ENCODE measurements around the gene TUBGCP3. TPM values are rescaled to one million over a fixed set of nuclear protein-coding genes. Genes with fewer than 3 reads are reported as not detected.
"Not testable (repeated sequence)": the region's sequence is repeated elsewhere in the genome, so short reads cannot be mapped to it uniquely, and the experiment has no call there.

TUBGCP3 gene
- total and polyA plus RNA-seq, 9 donors, result 14.2 to 18.1 (median 16.7) TPM

GRCh38 chr13:112487127-112487517, 100.8 kb downstream of the TUBGCP3 start:
- DNase-seq, result peak; percentile 54

GRCh38 chr13:112486386-112487126, 101.4 kb downstream of the TUBGCP3 start:
- WGBS (ENCODE audit: insufficient coverage), result 80% methylated on average over 10 of the region's 11 CpGs
- no peaks in the 10 kb centered on the region for H3K4me1 ChIP-seq (ENCODE audit: control insufficient read depth, insufficient read depth, low read length)
- H3K27ac ChIP-seq (ENCODE audit: low read length), result no peak overlapping the region
- no peaks in the 10 kb centered on the region for H3K9me3 ChIP-seq (replicated peaks; ENCODE audit: control insufficient read depth, low read depth, low read length)
- H3K27me3 ChIP-seq (ENCODE audit: control insufficient read depth, insufficient read depth, low read length), result no peaks in the 10 kb centered on the region
- H3K36me3 ChIP-seq (ENCODE audit: control insufficient read depth, insufficient read depth, low read length), result peaks cover 20% of the 10 kb centered on the region
- no peak overlapping the region for H3K4me3 ChIP-seq (ENCODE audit: low read length)
- DNase-seq, result peak; percentile 21

More at GRCh38 chr13:112487127-112487517, 100.8 kb downstream of the TUBGCP3 start:
- H3K27ac ChIP-seq (ENCODE audit: low read length), result no peak overlapping the region
- no CpG with 5 or more reads among the region's 8 CpGs for WGBS (ENCODE audit: insufficient coverage)
- H3K36me3 ChIP-seq (ENCODE audit: control insufficient read depth, insufficient read depth, low read length), result peaks cover 20% of the 10 kb centered on the region
- H3K27me3 ChIP-seq (ENCODE audit: control insufficient read depth, insufficient read depth, low read length), result no peaks in the 10 kb centered on the region
- no peak overlapping the region for H3K4me3 ChIP-seq (ENCODE audit: low read length)
- no peaks in the 10 kb centered on the region for H3K9me3 ChIP-seq (replicated peaks; ENCODE audit: control insufficient read depth, low read depth, low read length)
- H3K4me1 ChIP-seq (ENCODE audit: control insufficient read depth, insufficient read depth, low read length), result no peaks in the 10 kb centered on the region

- H3K36me3 ChIP-seq (ENCODE audit: control insufficient read depth, insufficient read depth, low read length), result peaks cover 20% of the 10 kb centered on the region
- H3K27ac ChIP-seq (ENCODE audit: low read length); DNase-seq; H3K27me3 ChIP-seq (ENCODE audit: control insufficient read depth, insufficient read depth, low read length); H3K4me3 ChIP-seq (ENCODE audit: low read length); H3K4me1 ChIP-seq (ENCODE audit: control insufficient read depth, insufficient read depth, low read length); H3K9me3 ChIP-seq (replicated peaks; ENCODE audit: control insufficient read depth, low read depth, low read length): not testable (repeated sequence)
- no CpG with 5 or more reads among the region's 25 CpGs for WGBS (ENCODE audit: insufficient coverage)
Measured at GRCh38 chr13:112485814-112486213, 102.1 kb downstream of the TUBGCP3 start.

- no peaks in the 10 kb centered on the region for H3K27me3 ChIP-seq (ENCODE audit: control insufficient read depth, insufficient read depth, low read length)
- no CpG with 5 or more reads among the region's 7 CpGs for WGBS (ENCODE audit: insufficient coverage)
- H3K27ac ChIP-seq (ENCODE audit: low read length), result no peak overlapping the region
- H3K36me3 ChIP-seq (ENCODE audit: control insufficient read depth, insufficient read depth, low read length), result peaks cover 13% of the 10 kb centered on the region
- H3K4me1 ChIP-seq (ENCODE audit: control insufficient read depth, insufficient read depth, low read length), result no peaks in the 10 kb centered on the region
- H3K9me3 ChIP-seq (replicated peaks; ENCODE audit: control insufficient read depth, low read depth, low read length), result no peaks in the 10 kb centered on the region
- no peak overlapping the region for H3K4me3 ChIP-seq (ENCODE audit: low read length)
- no peak for DNase-seq
Measured at GRCh38 chr13:112483299-112483698, 104.7 kb downstream of the TUBGCP3 start.

GRCh38 chr13:112481458-112481857, 106.5 kb downstream of the TUBGCP3 start:
- no peak overlapping the region for H3K27ac ChIP-seq (ENCODE audit: low read length)
- DNase-seq, result no peak
- H3K4me3 ChIP-seq (ENCODE audit: low read length), result no peak overlapping the region
- no peaks in the 10 kb centered on the region for H3K27me3 ChIP-seq (ENCODE audit: control insufficient read depth, insufficient read depth, low read length)
- no peaks in the 10 kb centered on the region for H3K4me1 ChIP-seq (ENCODE audit: control insufficient read depth, insufficient read depth, low read length)
- no peaks in the 10 kb centered on the region for H3K9me3 ChIP-seq (replicated peaks; ENCODE audit: control insufficient read depth, low read depth, low read length)
- H3K36me3 ChIP-seq (ENCODE audit: control insufficient read depth, insufficient read depth, low read length), result peaks cover 5% of the 10 kb centered on the region

- WGBS (ENCODE audit: insufficient coverage), result no CpG with 5 or more reads among the region's 7 CpGs
- Histone ChIP-seq H3K9me3 (replicated peaks; ENCODE audit: control insufficient read depth, low read depth, low read length) (no peaks in the 10 kb centered on the region), H3K27ac (ENCODE audit: low read length) (no peak overlapping the region), H3K4me3 (ENCODE audit: low read length) (no peak overlapping the region), H3K4me1 (ENCODE audit: control insufficient read depth, insufficient read depth, low read length) (no peaks in the 10 kb centered on the region), H3K36me3 (ENCODE audit: control insufficient read depth, insufficient read depth, low read length) (no peaks in the 10 kb centered on the region), H3K27me3 (ENCODE audit: control insufficient read depth, insufficient read depth, low read length) (no peaks in the 10 kb centered on the region)
- no peak for DNase-seq
Measured at GRCh38 chr13:112479389-112479788, 108.6 kb downstream of the TUBGCP3 start.

GRCh38 chr13:112477070-112477619, 110.8 kb downstream of the TUBGCP3 start:
- DNase-seq, result no peak
- Histone ChIP-seq H3K4me3 (ENCODE audit: low read length) (no peak overlapping the region), H3K9me3 (replicated peaks; ENCODE audit: control insufficient read depth, low read depth, low read length) (no peaks in the 10 kb centered on the region), H3K27ac (ENCODE audit: low read length) (no peak overlapping the region), H3K27me3 (ENCODE audit: control insufficient read depth, insufficient read depth, low read length) (no peaks in the 10 kb centered on the region), H3K4me1 (ENCODE audit: control insufficient read depth, insufficient read depth, low read length) (no peaks in the 10 kb centered on the region), H3K36me3 (ENCODE audit: control insufficient read depth, insufficient read depth, low read length) (no peaks in the 10 kb centered on the region)
- WGBS (ENCODE audit: insufficient coverage), result 100% methylated on average over 2 of the region's 9 CpGs

GRCh38 chr13:112475889-112476288, 112.1 kb downstream of the TUBGCP3 start:
- WGBS (ENCODE audit: insufficient coverage), result no CpG with 5 or more reads among the region's 1 CpG
- H3K4me3 ChIP-seq (ENCODE audit: low read length), result no peak overlapping the region
- H3K36me3 ChIP-seq (ENCODE audit: control insufficient read depth, insufficient read depth, low read length), result no peaks in the 10 kb centered on the region
- H3K27ac ChIP-seq (ENCODE audit: low read length), result no peak overlapping the region
- H3K27me3 ChIP-seq (ENCODE audit: control insufficient read depth, insufficient read depth, low read length), result no peaks in the 10 kb centered on the region
- H3K9me3 ChIP-seq (replicated peaks; ENCODE audit: control insufficient read depth, low read depth, low read length), result no peaks in the 10 kb centered on the region
- no peak for DNase-seq
- no peaks in the 10 kb centered on the region for H3K4me1 ChIP-seq (ENCODE audit: control insufficient read depth, insufficient read depth, low read length)

- Histone ChIP-seq H3K36me3 (ENCODE audit: control insufficient read depth, insufficient read depth, low read length) (no peaks in the 10 kb centered on the region), H3K9me3 (replicated peaks; ENCODE audit: control insufficient read depth, low read depth, low read length) (no peaks in the 10 kb centered on the region), H3K4me1 (ENCODE audit: control insufficient read depth, insufficient read depth, low read length) (no peaks in the 10 kb centered on the region), H3K27me3 (ENCODE audit: control insufficient read depth, insufficient read depth, low read length) (no peaks in the 10 kb centered on the region), H3K27ac (ENCODE audit: low read length) (no peak overlapping the region), H3K4me3 (ENCODE audit: low read length) (no peak overlapping the region)
- DNase-seq, result no peak
- WGBS (ENCODE audit: insufficient coverage), result 47% methylated on average over 6 of the region's 8 CpGs
Measured at GRCh38 chr13:112474869-112475268, 113.1 kb downstream of the TUBGCP3 start.

- no peaks in the 10 kb centered on the region for H3K36me3 ChIP-seq (ENCODE audit: control insufficient read depth, insufficient read depth, low read length)
- no peak overlapping the region for H3K4me3 ChIP-seq (ENCODE audit: low read length)
- no peaks in the 10 kb centered on the region for H3K27me3 ChIP-seq (ENCODE audit: control insufficient read depth, insufficient read depth, low read length)
- no peak for DNase-seq
- no peaks in the 10 kb centered on the region for H3K4me1 ChIP-seq (ENCODE audit: control insufficient read depth, insufficient read depth, low read length)
- H3K9me3 ChIP-seq (replicated peaks; ENCODE audit: control insufficient read depth, low read depth, low read length), result no peaks in the 10 kb centered on the region
- WGBS (ENCODE audit: insufficient coverage), result no CpG with 5 or more reads among the region's 5 CpGs
- no peak overlapping the region for H3K27ac ChIP-seq (ENCODE audit: low read length)
Measured at GRCh38 chr13:112473818-112474217, 114.1 kb downstream of the TUBGCP3 start.

All from muscle of leg (tissue), 11 donors.